OCI-LY7 (cell line): ENCODE measurements around the gene ALG14.

ENCODE experiments used
- EZH2phosphoT487 ChIP-seq: fragments of 200-600 bp; sonication (generic); IDR thresholded peaks from 2 replicates; pipeline ENCODE4 v1.6.1; 2018; ENCODE audit warnings: low read depth, borderline replicate concordance, mild to moderate bottlenecking, mixed run types, antibody characterized with exemption, low read length, moderate library complexity, mixed read lengths
- TF ChIP-seq, protein P1 (sequence below): fragments of 200-600 bp; sonication (generic); conservative IDR thresholded peaks from 2 replicates; pipeline ENCODE4 v1.5.1; 2014; ENCODE audit warnings: mild to moderate bottlenecking, antibody characterized with exemption, low read length, moderate library complexity, mixed read lengths

DNA sequence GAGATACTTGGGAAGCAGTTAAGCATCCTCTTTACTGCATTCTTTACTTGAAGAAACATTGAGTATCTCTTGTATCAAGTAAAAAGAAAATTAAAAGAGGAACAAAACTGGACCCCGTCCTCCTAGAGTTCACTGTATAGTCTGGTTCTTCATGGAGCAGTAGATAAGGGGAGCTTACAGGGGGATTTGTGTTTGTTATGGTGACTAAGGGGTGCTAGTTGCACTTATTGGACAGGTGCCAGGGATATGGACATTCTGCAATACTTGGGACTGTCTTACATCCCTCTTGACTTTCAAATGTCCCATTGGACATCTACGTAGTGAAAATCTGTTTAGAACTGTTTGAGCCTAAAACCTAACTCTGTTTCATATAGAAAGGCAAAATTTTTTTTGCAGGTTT lies 67.2 kb downstream of the ALG14 start:
- TF ChIP-seq, protein P1, sequence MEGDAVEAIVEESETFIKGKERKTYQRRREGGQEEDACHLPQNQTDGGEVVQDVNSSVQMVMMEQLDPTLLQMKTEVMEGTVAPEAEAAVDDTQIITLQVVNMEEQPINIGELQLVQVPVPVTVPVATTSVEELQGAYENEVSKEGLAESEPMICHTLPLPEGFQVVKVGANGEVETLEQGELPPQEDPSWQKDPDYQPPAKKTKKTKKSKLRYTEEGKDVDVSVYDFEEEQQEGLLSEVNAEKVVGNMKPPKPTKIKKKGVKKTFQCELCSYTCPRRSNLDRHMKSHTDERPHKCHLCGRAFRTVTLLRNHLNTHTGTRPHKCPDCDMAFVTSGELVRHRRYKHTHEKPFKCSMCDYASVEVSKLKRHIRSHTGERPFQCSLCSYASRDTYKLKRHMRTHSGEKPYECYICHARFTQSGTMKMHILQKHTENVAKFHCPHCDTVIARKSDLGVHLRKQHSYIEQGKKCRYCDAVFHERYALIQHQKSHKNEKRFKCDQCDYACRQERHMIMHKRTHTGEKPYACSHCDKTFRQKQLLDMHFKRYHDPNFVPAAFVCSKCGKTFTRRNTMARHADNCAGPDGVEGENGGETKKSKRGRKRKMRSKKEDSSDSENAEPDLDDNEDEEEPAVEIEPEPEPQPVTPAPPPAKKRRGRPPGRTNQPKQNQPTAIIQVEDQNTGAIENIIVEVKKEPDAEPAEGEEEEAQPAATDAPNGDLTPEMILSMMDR = no peak
- TF ChIP-seq EZH2phosphoT487 = no peak
